ENCODE measurements around the gene STK24. TPM values are rescaled to one million over a fixed set of nuclear protein-coding genes. Genes with fewer than 3 reads are reported as not detected.

STK24 gene
- total RNA-seq, 6 donors from 2014 or later = 51.3 to 89.8 (median 78.6) TPM

GRCh38 chr13:98522371-98522770, 54.5 kb downstream of the STK24 start:
- WGBS, 2 donors = 85 to 95% methylated on average over 5 of the region's 5 CpGs
- no peaks in the 10 kb centered on the region for H3K9me3 ChIP-seq
- peaks cover 0 to 4% (median 1%) of the 10 kb centered on the region in 4 donors for H3K36me3 ChIP-seq
- H3K27me3 ChIP-seq = no peaks in the 10 kb centered on the region
- no peak overlapping the region for H3K27ac ChIP-seq
- H3K4me3 ChIP-seq = no peak overlapping the region
- ATAC-seq (ENCODE audit: low FRiP score in 2 of 2) = no peak
- peaks cover 24 to 65% (median 42%) of the 10 kb centered on the region in 4 donors for H3K4me1 ChIP-seq
- TF ChIP-seq CTCF (IDR thresholded peaks at IDR 0.05) (no peak), EP300 (IDR thresholded peaks at IDR 0.05) (no peak)
- no peak for DNase-seq

- H3K27ac ChIP-seq = no peak overlapping the region
- ATAC-seq (ENCODE audit: low FRiP score in 2 of 2) (no peak), DNase-seq (no peak)
- H3K9me3 ChIP-seq = no peaks in the 10 kb centered on the region
- TF ChIP-seq EP300 (IDR thresholded peaks at IDR 0.05) (no peak), POLR2AphosphoS5 (IDR thresholded peaks at IDR 0.05) (no peak), POLR2A (IDR thresholded peaks at IDR 0.05) (no peak), CTCF (IDR thresholded peaks at IDR 0.05) (no peak)
- no peak overlapping the region for H3K4me3 ChIP-seq
- peaks cover 0 to 11% (median 2%) of the 10 kb centered on the region in 4 donors for H3K36me3 ChIP-seq
- WGBS, 2 donors = 84 to 89% methylated on average over 20 of the region's 20 CpGs
- peaks cover 24 to 62% (median 42%) of the 10 kb centered on the region in 4 donors for H3K4me1 ChIP-seq
- H3K27me3 ChIP-seq = no peaks in the 10 kb centered on the region
Observed at GRCh38 chr13:98521461-98522247, 55.3 kb downstream of the STK24 start.

GRCh38 chr13:98520674-98521449, 56.0 kb downstream of the STK24 start:
- TF ChIP-seq CTCF (IDR thresholded peaks at IDR 0.05) (no peak), EP300 (IDR thresholded peaks at IDR 0.05) (no peak), POLR2A (IDR thresholded peaks at IDR 0.05) (no peak), POLR2AphosphoS5 (IDR thresholded peaks at IDR 0.05) (no peak)
- peaks cover 23 to 61% (median 39%) of the 10 kb centered on the region in 4 donors for H3K4me1 ChIP-seq
- ATAC-seq (ENCODE audit: low FRiP score in 2 of 2) (peak in 1 of 2 donors; percentile 5), DNase-seq (no peak)
- 90 to 92% methylated on average over 15 to 18 of the region's 18 CpGs for whole genome bisulfite sequencing, 2 donors
- H3K9me3 ChIP-seq = no peaks in the 10 kb centered on the region
- H3K36me3 ChIP-seq = peaks cover 0 to 12% (median 2%) of the 10 kb centered on the region in 4 donors
- H3K27me3 ChIP-seq = no peaks in the 10 kb centered on the region
- H3K4me3 ChIP-seq = no peak overlapping the region
- no peak overlapping the region for H3K27ac ChIP-seq

GRCh38 chr13:98519976-98520375, 56.9 kb downstream of the STK24 start:
- WGBS, 2 donors = 66 to 74% methylated on average over 4 of the region's 4 CpGs
- no peak for DNase-seq
- no peak overlapping the region for H3K4me3 ChIP-seq

More at GRCh38 chr13:98519976-98520375, 56.9 kb downstream of the STK24 start:
- H3K36me3 ChIP-seq = peaks cover 0 to 12% (median 2%) of the 10 kb centered on the region in 4 donors
- no peaks in the 10 kb centered on the region for H3K27me3 ChIP-seq
- peaks cover 19 to 53% (median 34%) of the 10 kb centered on the region in 4 donors for H3K4me1 ChIP-seq
- TF ChIP-seq EP300 (IDR thresholded peaks at IDR 0.05) (no peak), CTCF (IDR thresholded peaks at IDR 0.05) (no peak), POLR2AphosphoS5 (IDR thresholded peaks at IDR 0.05) (no peak), POLR2A (IDR thresholded peaks at IDR 0.05) (no peak)
- no peaks in the 10 kb centered on the region for H3K9me3 ChIP-seq
- no peak for ATAC-seq (ENCODE audit: low FRiP score in 2 of 2)
- no peak overlapping the region for H3K27ac ChIP-seq

Data from upper lobe of left lung (tissue), 6 donors.